GM18517 (cell line): ENCODE data around the gene DLGAP1.
"Not testable (repeated sequence)": the region's sequence is repeated elsewhere in the genome, so short reads cannot be mapped to it uniquely, and the experiment has no call there.

ENCODE experiments used
- ATAC-seq: cut with Tn5 transposase; IDR thresholded peaks from one replicate; pipeline ENCODE4 v1.9.1; 2021; ENCODE audit warnings: mild to moderate bottlenecking, moderate library complexity; ENCODE audit not compliant: unreplicated experiment

The DLGAP1 gene

GRCh38 chr18:4391859-4392258, 63.2 kb downstream of the DLGAP1 start:
- ATAC-seq = no peak

DNA sequence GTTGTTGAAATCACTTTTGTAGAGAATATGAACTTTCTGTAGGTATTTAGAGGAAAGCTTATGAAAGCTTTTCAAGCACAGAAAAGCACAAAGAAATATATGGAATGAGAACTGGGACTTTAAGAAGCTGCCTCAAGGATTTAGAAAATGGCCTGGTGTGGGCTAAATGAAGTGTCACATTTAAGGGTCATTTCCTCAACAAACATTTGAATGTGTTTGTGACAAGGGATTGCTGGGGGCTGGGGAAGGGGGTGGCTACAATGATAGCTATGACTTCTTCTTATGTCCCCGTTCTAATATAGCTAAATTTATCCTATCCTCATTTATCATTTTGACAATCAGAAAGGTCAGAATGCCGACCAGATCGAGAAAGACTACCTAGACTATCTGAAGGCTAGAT, 69.2 kb downstream of the DLGAP1 start:
- no peak for ATAC-seq

DNA sequence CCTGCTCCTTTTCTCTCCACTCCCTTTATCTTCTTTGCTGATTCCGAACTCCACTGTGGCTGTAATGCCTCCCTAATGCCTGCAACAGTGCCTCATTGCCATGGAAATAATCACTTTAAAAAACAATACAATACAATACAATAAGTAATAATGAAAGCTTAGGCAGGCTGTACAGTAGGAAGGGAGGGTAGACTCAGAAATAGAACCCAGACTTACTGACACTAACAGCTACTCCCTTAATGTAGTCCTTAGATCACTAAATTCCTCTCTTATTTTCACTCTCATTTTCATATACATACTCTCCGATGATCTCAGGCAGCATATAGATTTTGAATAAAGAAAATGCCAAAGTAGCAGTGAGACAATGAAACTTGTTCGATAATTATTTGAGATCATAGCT, 70.2 kb downstream of the DLGAP1 start:
- ATAC-seq = no peak

GRCh38 chr18:4374564-4374963, 80.5 kb downstream of the DLGAP1 start:
- no peak for ATAC-seq

DNA sequence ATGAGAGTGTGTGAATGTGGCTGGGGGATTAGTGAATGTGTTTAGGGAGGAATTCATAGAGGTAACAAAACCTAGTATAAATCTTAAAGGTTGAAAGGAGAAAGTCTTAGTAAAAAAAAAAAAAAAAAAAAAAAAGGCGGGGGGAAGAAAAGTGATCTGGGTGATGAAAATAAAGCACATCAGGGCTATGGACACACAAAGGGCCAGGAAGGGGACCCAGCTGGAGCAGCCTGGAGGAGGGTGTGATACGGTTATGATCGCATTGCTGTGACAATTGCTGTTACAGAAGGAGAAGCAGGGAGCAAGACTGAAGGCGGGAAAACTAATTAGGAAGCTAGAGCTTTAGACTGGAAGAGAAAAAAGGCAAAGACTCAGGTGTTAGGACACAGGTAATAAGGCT, 85.4 kb downstream of the DLGAP1 start:
- no peak for ATAC-seq

DNA sequence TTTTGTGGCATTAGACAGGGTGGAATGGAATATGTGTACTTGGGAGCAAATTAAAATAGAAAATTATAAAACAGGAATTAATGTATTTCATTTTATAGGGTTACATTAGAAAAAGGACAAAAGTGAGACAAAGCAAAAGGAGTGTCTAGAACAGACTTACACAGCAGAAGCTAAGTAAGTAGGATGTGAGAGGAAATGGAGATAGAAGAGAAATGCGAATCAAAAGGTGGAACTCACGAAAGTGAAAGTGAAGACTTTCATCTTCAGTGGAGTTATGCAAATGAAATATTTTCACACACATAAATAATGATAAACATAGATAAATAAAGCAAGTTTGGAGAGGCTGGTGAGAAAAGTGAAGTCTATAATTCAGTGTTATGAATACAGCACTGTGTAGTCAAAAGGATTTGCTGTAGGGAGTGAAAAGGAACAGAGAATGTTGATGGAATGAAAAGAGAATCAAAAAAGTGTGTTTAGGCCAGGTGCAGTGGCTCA, 94.8 kb downstream of the DLGAP1 start:
- ATAC-seq = no peak

- ATAC-seq = no peak
Measured at GRCh38 chr18:4358618-4359017, 96.5 kb downstream of the DLGAP1 start.

GRCh38 chr18:4357579-4357978, 97.5 kb downstream of the DLGAP1 start:
- no peak for ATAC-seq

DNA sequence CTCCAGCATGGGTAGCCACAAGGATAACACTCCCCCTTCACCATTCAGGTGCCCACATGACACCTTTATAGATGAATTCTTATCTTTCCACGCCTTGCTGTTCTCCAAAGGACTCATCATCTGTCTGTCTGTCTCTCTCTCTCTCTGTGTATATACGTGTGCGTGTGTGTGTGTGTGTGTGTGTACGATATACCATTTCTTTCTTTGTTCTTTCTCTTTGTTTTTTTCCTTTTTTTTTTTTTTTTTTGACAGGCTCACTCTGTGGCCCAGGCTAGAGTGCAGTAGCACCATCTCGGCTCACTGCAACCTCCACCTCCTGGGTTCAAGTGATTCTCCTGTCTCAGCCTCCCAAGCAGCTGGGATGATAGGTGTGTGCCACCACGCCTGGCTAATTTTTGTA, 98.2 kb downstream of the DLGAP1 start:
- ATAC-seq = no peak

DNA sequence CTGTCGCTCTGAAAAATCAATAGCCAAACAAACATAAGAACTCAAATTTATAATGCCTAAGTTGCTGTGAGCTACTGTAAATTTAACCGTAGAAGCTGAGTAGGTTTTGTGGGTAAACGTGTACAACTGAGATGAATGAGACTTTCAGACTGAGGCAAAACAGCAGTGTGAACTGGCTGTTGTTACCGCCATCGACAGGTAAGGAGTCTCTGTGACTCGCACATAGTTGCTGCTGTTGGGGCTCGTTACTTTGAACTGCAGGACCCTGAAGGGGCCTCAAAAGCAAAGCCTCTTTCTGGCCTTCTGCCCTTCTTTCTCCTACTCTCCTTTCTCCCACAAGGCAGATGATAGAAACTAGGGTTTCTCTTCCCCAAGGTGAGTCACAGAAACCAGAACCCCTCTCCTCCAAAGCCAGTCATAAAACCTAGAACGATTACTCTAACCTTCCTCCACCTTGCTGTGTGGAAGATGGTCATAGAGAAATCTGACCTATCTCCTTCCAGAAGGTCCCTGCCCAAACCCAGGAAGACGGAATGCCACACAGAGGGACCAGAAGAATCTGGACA, 101.2 kb downstream of the DLGAP1 start:
- ATAC-seq = no peak

DNA sequence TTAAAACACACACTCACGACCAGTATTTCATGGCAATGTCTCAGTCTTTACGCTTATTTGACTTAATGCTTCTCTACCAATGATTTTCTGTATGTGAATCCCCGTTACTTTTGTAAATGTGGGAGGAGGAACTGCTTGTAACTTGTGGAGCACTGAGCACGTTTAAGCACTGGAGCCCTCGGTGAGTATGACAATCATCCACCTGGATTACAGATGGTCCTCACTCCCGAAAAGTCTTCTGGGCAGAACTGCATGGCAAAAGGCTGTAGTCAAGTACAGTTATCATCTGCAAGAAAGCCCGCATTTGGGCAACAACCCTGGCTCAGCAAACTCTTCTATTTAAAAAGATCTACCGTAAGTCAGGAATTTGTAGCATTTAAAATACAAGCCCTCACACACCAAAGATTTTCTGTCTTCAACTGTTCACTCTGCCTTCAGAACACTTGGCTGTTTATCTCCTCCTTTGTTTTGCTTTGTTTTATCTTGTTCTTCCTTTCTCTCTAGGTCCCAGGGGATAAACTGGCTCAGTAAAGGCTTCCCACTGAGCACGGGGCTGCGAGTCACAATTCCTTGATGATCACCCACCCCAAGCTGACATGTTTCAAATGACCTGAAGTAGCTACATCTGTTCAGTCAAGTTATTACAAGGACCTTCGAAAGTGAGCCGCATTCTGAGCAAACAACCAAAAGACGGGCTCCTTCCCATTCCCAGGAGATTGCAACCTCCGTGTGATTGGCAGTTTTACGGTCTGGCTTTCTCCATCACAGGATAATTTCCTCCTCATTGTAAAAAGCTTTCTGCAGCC, 102.2 kb downstream of the DLGAP1 start:
- ATAC-seq = no peak

DNA sequence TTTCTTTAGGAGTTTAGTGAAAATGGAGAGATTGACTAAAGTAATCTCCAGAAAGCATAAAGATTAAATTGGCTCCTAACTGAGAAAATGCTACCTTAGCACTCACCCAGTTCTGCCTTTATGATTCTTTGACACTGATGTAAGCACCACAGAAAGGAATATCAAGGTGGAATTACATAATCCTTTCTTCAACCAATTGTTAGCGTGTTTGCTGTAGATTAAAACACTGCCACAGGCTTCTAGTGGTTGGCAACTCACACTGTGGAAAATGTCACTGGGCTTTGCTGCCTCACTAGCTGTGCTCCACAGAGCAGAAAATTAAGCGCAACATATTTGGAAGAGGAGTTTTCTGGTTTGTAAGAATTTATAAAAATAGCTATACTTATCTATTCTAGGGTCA, 104.1 kb downstream of the DLGAP1 start:
- no peak for ATAC-seq

DNA sequence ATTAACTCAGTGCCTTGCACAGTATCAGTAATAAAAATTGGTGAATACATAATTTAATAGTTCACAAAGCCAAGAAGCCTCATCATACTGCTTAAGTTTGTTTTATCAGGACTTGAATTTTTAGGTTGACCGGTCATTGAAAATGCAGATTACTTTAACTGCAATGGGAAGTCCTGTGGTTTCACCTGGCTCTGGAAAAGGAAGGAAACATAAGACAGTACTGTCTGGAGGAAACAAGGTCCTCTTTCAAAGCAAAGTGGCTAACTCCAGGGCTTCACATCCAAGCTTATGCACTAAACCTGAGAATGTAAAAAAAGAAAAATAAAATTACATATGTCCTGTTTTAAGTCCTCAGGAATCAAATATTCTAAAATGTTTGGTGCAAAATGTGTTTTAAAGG, 119.7 kb downstream of the DLGAP1 start:
- ATAC-seq = no peak

DNA sequence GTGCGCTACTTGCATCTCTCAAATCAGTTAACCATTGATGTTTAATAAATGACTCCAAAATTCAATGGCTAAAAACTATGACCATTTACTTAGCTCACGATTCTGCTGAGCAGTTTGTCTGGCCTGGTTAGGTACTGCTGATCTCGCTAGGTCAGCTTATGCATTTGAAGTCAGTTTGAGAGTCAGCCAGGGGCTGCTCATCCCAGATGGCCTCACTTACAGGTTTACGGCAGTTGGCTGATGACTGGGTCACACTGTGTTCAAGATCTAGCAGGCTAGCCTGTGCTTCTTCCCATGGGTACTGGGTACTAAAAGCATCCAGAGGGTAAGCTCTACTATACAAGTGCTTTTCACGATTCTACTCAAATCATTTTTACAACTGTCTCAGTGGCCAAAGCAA, 122.1 kb downstream of the DLGAP1 start:
- no peak for ATAC-seq

DNA sequence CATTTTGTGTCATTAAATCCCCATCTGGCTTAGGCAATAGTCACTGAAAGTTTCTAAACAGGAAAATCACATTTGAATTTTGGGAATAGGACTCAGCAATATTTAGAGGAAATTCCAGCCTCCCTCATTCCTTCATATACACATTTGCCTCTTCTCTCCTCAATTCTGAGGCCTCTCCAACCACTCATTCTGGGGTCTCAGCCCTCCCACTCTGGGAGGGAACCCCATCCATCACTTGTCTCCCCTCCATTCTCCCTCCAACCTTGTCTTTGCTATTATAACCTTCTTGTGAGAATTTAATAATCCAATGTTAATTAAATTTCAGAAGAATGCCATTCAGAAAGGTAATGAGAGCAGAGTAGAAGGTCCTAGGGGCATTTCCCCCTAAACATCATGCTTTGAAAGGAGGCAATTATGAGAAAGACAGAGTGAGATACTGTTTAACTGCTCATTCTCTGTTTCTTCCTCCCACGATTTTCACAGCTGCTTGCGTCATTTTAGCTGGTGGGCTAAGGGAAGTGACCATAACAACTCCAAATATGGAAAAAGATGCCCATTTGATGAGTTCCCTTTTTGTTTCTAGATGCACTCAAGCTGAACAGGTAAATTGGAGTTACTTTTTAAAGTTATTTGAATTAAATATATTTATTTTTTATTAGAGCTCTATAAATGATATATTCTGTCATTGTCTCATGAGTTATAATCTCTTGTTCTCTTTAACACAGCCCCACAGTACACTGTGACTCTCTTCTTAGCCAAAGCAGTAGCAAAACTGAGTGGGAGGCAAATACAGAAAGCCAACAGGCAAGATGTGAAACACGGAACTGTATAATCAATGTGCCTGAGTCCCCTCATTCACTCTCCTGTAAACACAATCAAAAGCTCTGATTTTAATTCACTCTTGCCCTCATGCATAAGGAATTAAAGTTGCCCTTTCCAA, 135.1 kb downstream of the DLGAP1 start:
- no peak for ATAC-seq

- ATAC-seq = no peak
Measured at GRCh38 chr18:4318311-4318710, 136.8 kb downstream of the DLGAP1 start.

GRCh38 chr18:4311945-4312344, 143.2 kb downstream of the DLGAP1 start:
- ATAC-seq = not testable (repeated sequence)

DNA sequence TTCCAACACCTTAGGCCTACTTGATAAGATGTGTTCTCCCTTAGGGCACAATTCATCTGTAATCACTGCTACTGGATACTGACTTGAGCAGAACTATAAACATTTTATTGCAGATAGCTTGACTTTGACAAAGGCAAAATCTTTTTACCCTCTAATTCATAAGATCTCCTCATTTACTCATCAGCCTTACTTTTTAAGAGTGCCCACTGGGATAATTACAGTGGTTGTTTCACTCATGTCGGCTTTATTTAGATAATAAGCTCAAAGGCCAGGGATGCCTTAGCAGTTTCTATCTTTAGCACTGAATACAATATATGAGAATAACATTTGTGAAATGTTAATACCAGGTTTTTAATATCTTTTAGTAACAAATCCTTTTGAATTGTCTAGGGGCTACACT, 144.0 kb downstream of the DLGAP1 start:
- no peak for ATAC-seq

DNA sequence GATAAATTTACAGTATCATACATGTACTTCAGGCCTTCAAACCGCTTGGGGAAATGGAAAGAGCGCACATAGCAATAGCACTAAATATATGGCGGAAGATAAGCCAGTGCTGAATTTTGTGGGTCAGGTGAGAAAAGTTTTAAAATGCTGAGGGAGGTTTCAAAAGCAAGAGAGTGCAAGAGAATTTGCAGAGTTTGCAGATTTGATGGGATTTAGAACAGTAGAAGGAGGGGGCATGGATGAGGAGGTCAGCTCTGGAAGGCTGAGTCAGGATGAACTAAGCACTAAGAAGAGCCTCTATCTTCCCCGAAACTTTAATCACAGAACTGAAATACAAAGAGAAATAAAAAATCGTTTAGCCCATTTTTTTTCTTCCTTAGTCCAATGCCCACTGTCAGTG, 145.9 kb downstream of the DLGAP1 start:
- no peak for ATAC-seq

DNA sequence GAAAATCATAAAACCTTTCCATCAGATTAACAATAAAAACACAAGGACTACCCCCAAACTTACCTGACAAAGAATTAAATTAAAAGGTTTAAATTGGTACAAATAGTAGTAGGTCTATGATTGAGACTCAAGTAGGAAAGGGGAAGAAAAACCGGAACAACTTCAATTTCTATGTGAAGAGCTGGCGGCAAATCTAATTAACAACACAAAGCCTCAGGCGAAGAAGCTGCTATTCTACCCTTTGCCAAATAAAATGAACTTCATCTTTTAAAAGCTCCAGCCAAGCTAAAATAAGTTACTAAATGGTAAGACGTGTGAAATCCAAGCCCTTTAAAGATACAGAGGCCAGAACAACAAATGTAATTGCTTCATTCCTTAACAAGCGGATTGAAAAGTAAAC, 146.5 kb downstream of the DLGAP1 start:
- ATAC-seq = no peak

DNA sequence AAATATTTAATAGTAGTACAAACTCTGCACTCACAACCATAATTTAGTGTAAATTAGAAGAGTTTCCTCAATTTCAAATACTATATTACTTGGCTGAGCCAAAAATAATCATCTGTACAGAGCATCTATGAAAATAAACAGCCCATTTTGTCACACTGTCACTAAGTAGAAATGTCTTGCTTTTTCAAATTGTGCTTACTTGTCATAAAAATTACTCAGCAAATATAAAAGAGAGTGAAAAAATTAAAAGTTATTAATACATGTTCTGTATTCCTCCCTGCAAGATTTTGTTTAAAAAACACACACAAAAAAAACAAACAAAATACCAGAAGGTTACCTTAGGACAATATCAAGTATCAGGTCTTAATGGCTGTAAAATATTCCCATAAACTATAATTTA, 155.7 kb downstream of the DLGAP1 start:
- no peak for ATAC-seq

DNA sequence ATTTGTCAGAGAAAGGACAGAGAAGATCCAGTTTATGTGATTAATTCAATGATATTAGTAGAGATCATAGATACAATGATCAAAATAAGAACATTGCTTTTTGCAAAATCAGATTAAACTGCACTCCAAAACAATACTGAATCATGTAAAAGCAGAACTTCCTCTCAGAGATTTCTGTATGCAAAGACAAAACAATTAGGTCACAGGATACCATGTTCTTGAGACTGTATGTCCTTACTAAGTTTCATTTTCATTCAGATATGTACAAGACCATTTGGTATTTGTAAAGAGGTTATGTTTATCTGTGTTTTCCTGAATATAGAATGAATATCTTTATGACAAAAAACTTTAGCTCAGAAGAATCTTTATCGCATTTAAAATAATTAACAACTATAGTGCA, 161.8 kb downstream of the DLGAP1 start:
- no peak for ATAC-seq
